Prostate gland (tissue), 2 donors: ENCODE data around the gene SCN4A. TPM values are rescaled to one million over a fixed set of nuclear protein-coding genes. Genes with fewer than 3 reads are reported as not detected.
"Not testable (repeated sequence)": the region's sequence is repeated elsewhere in the genome, so short reads cannot be mapped to it uniquely, and the experiment has no call there.

Source experiments
- DNase-seq: peaks from one replicate; pipeline ENCODE4 v3.0.0-alpha.2; 2019; ENCODE audit warnings: low spot score
- H3K27ac ChIP-seq, 2 donors: fragments of 200-600 bp; sonication (generic); 2 replicates each; pipeline ENCODE4 v1.5.1; 2017 to 2019
- H3K27me3 ChIP-seq: fragments of 200-600 bp; sonication (generic); replicated peaks from 2 replicates; pipeline ENCODE4 v1.5.1; 2019; ENCODE audit not compliant: insufficient read depth
- H3K36me3 ChIP-seq, 2 donors: fragments of 200-600 bp; sonication (generic); 1 replicate in 1 of 2; 2 replicates in 1 of 2; pipeline versions ENCODE4 v1.5.1 to v1.8.1; 2017 to 2019
- H3K4me1 ChIP-seq: fragments of 200-600 bp; sonication (generic); replicated peaks from 2 replicates; pipeline ENCODE4 v1.5.1; 2019
- H3K4me3 ChIP-seq, 2 donors: fragments of 200-600 bp; sonication (generic); 2 replicates each; pipeline ENCODE4 v1.5.1; 2017 to 2019
- H3K9me3 ChIP-seq: fragments of 200-600 bp; sonication (generic); 2 replicates; pipeline ENCODE4 v1.5.1; 2017
- WGBS: methylation state at CpG from one replicate; pipeline ENCODE4 v1.1.5; 2018; 5-methylcytosine and 5-hydroxymethylcytosine counted together
- intact Hi-C: fragments of 100-400 bp; cut with DNase I; formaldehyde crosslinking; loops from one replicate; pipeline ENCODE4 v1.14.2; 2022
- small RNA-seq, 2 donors: library from RNA; depleted of rRNA; stranded (forward); fragments of <200 nt; gene quantifications; one replicate each; pipeline ENCODE3, GENCODE V24; 2016
- total RNA-seq, 2 donors: library from RNA; depleted of rRNA; stranded (reverse); fragments of >200 nt; gene quantifications; one replicate each; pipeline ENCODE4 v1.1.0, GENCODE V29; 2016
- TF ChIP-seq, protein P1 (sequence below), 4 experiments: fragments of 200-600 bp in 2 of 4; fragments of 450-650 bp in 2 of 4; sonication (generic) in 2 of 4; IDR thresholded peaks; 1 replicate in 3 of 4; 2 replicates in 1 of 4; pipeline ENCODE4 v1.5.1; 2016 to 2019; ENCODE audit warnings: antibody characterized with exemption in 4 of 4, mild to moderate bottlenecking in 2 of 4, moderate library complexity in 2 of 4

Gene SCN4A
- total RNA-seq, 2 donors from 2014 or later, result 0.23 TPM

DNA sequence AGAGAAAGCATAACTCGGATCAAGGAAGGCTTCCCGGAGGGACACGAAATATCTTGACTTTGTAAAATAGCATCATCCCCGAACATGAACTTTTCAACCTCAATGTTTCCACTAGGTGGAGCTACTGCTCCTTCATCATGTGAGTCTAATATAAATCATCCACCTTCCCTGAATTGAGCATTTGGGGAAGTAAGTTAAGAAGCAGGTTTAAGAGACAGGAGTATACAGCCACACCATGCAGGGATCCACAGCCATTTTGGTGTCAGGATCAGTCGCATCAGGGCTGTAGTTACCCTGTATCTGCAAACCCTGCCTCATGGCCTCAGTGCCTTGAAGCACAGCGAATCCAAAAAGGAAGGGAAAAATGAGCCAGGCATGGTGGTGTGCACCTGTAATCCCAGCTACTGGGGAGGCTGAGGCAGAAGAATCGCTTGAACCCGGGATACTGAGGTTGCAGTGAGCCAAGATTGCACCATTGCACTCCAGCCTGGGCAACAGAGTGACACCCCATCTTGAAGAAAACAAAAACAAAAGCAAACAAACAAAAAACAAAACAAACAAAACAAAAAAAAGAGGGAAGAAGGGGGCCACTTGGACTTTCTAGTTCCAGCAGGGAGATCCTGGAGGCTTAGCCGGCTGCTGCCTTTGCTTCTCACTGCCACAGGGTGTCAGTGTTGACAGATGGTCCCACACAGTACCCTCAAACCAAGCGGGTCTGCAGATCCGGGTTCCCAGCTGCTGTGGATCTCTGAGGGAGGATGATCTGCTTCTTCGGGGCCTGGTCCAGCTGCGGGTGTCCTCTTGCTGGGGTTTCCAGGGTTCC, 83.5 kb downstream of the SCN4A start:
- 36% methylated on average over 13 of the region's 13 CpGs for WGBS
- H3K27ac ChIP-seq, H3K36me3 ChIP-seq, intact Hi-C loops, H3K4me3 ChIP-seq, H3K9me3 ChIP-seq, H3K4me1 ChIP-seq, H3K27me3 ChIP-seq, DNase-seq: not testable (repeated sequence)
- TF ChIP-seq, protein P1, sequence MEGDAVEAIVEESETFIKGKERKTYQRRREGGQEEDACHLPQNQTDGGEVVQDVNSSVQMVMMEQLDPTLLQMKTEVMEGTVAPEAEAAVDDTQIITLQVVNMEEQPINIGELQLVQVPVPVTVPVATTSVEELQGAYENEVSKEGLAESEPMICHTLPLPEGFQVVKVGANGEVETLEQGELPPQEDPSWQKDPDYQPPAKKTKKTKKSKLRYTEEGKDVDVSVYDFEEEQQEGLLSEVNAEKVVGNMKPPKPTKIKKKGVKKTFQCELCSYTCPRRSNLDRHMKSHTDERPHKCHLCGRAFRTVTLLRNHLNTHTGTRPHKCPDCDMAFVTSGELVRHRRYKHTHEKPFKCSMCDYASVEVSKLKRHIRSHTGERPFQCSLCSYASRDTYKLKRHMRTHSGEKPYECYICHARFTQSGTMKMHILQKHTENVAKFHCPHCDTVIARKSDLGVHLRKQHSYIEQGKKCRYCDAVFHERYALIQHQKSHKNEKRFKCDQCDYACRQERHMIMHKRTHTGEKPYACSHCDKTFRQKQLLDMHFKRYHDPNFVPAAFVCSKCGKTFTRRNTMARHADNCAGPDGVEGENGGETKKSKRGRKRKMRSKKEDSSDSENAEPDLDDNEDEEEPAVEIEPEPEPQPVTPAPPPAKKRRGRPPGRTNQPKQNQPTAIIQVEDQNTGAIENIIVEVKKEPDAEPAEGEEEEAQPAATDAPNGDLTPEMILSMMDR (IDR thresholded peaks at IDR 0.05), result peak in 2 of 4 experiments; percentile 11 to 41

Small RNA genes lying within 50 kb of the gene (small RNA-seq; reads per million reads assigned to genes)
- gene AC127029.1 (0 reads per million in 2 donors), gene GH1 (0 reads per million in 2 donors)

Other genes starting within 250 kb of the SCN4A start
- gene STRADA, start 231.1 kb downstream of the SCN4A start, total RNA-seq, result 10 to 100 TPM; 15.7 to 37.1 TPM
- 10 to 100 TPM; 50.3 to 90.8 TPM for gene CCDC47, start 199.3 kb downstream of the SCN4A start, total RNA-seq
- 100 to 1,000 TPM in 1 of 2 donors, 10 to 100 TPM in 1; 71.0 to 105 TPM for gene DDX42, start 198.7 kb downstream of the SCN4A start, total RNA-seq
- 100 to 1,000 TPM in 1 of 2 donors, 10 to 100 TPM in 1; 94.0 to 109 TPM for gene PSMC5, start 145.5 kb downstream of the SCN4A start, total RNA-seq
- 10 to 100 TPM; 29.4 to 46.6 TPM for gene FTSJ3, start 145.3 kb downstream of the SCN4A start, total RNA-seq
- gene SMARCD2, start 130.2 kb downstream of the SCN4A start, total RNA-seq, result 100 to 1,000 TPM; 182 to 247 TPM
- gene CSH2, start 99.2 kb downstream of the SCN4A start, total RNA-seq, result not detected
- not detected for gene GH2, start 91.0 kb downstream of the SCN4A start, total RNA-seq
- gene CSH1, start 76.3 kb downstream of the SCN4A start, total RNA-seq, result not detected
- under 1 TPM in 1 of 2 donors, not detected in 1; 0.34 TPM for gene CSHL1, start 61.7 kb downstream of the SCN4A start, total RNA-seq
- not detected for gene GH1, start 54.1 kb downstream of the SCN4A start, total RNA-seq
- 1 to 10 TPM; 1.6 to 2.2 TPM for gene CD79B, start 40.6 kb downstream of the SCN4A start, total RNA-seq
- gene PRR29, start 25.4 kb upstream of the SCN4A start, total RNA-seq, result under 1 TPM; 0.09 to 0.74 TPM
- 10 to 100 TPM in 1 of 2 donors, 1 to 10 TPM in 1; 7.3 to 12.6 TPM for gene ICAM2, start 47.7 kb upstream of the SCN4A start, total RNA-seq
- gene ERN1, start 157.2 kb upstream of the SCN4A start, total RNA-seq, result 10 to 100 TPM; 14.4 to 21.4 TPM